Fibroblast of the aortic adventitia (primary cell): ENCODE data around the gene CFAP92. TPM values are rescaled to one million over a fixed set of nuclear protein-coding genes. Genes with fewer than 3 reads are reported as not detected.
"Not testable (repeated sequence)": the region's sequence is repeated elsewhere in the genome, so short reads cannot be mapped to it uniquely, and the experiment has no call there.

Source experiments
- DNase-seq: peaks from one replicate; pipeline ENCODE4 v3.0.0-alpha.2; 2010; ENCODE audit warnings: low read depth
- H3K4me3 ChIP-seq: 2 replicates; pipeline ENCODE4 v1.5.1; 2011; ENCODE audit warnings: low read depth, mild to moderate bottlenecking, control low read depth, low read length, moderate library complexity
- CTCF ChIP-seq: IDR thresholded peaks from 2 replicates; pipeline ENCODE4 v1.5.1; 2011; ENCODE audit warnings: mild to moderate bottlenecking, low read length, control low read depth, inconsistent platforms; ENCODE audit not compliant: insufficient read depth
- total RNA-seq: library from RNA; depleted of rRNA; stranded (reverse); fragments of >200 nt; gene quantifications from 2 replicates; pipeline ENCODE4 v1.2.3, GENCODE V29; 2012; ENCODE audit warnings: low replicate concordance

The CFAP92 gene
- total RNA-seq, 1 donor, result not detected

- DNase-seq, result no peak
- no peak overlapping the region for H3K4me3 ChIP-seq
- TF ChIP-seq CTCF, result no peak
Observed at GRCh38 chr3:128932516-128933212, 61.2 kb downstream of the CFAP92 start.

- DNase-seq, result no peak
- no peak for TF ChIP-seq CTCF
- H3K4me3 ChIP-seq, result no peak overlapping the region
Observed at GRCh38 chr3:128931046-128931445, 62.8 kb downstream of the CFAP92 start.

- no peak for TF ChIP-seq CTCF
- H3K4me3 ChIP-seq, result no peak overlapping the region
- DNase-seq, result no peak
Observed at GRCh38 chr3:128929364-128929763, 64.5 kb downstream of the CFAP92 start.

GRCh38 chr3:128923986-128924385, 69.9 kb downstream of the CFAP92 start:
- not testable (repeated sequence) for DNase-seq

GRCh38 chr3:128923576-128923975, 70.3 kb downstream of the CFAP92 start:
- TF ChIP-seq CTCF, result no peak
- no peak for DNase-seq
- H3K4me3 ChIP-seq, result no peak overlapping the region

More at GRCh38 chr3:128923986-128924385, 69.9 kb downstream of the CFAP92 start:
- not testable (repeated sequence) for H3K4me3 ChIP-seq

- DNase-seq, result no peak
- no peak overlapping the region for H3K4me3 ChIP-seq
- TF ChIP-seq CTCF, result no peak
Observed at GRCh38 chr3:128922804-128923459, 70.9 kb downstream of the CFAP92 start.

- DNase-seq, result no peak
- no peak for TF ChIP-seq CTCF
- H3K4me3 ChIP-seq, result no peak overlapping the region
Observed at GRCh38 chr3:128919988-128920387, 73.9 kb downstream of the CFAP92 start.
